Activated CD8-positive, alpha-beta T cell treated with anti-CD3 and anti-CD28 coated beads, Interleukin-2, amount 10 ng/mL, durations not matched to agents 7 days and 5 days (primary cell): ENCODE data around the gene OPRL1. TPM values are rescaled to one million over a fixed set of nuclear protein-coding genes. Genes with fewer than 3 reads are reported as not detected.

Experiments used
- ATAC-seq: fragments of 150-1000 bp; cut with Tn5 transposase; one replicate; pipeline ENCODE4 v1.10.0; 2021; ENCODE audit warnings: moderate library complexity
- CTCF ChIA-PET: fragments of 350-600 bp; sonication (Branson Sonifier 250); formaldehyde crosslinking; loops from one replicate; lab custom pipeline; 2021; ENCODE audit warnings: antibody characterized with exemption; lab: Charles Lee
- POLR2A ChIA-PET: fragments of 350-600 bp; sonication (Branson Sonifier 250); formaldehyde crosslinking; loops from one replicate; lab custom pipeline; 2021; ENCODE audit warnings: antibody characterized with exemption; lab: Charles Lee
- DNase-seq: peaks from one replicate; pipeline ENCODE4 v3.0.0-alpha.2; 2020
- H3K27ac Mint-ChIP-seq: one replicate; pipeline ENCODE4 v1.8.0; 2021; ENCODE audit warnings: mild to moderate bottlenecking, mixed read lengths
- H3K27me3 Mint-ChIP-seq: one replicate; pipeline ENCODE4 v1.8.0; 2021; ENCODE audit warnings: low read depth, mixed read lengths
- H3K36me3 Mint-ChIP-seq: one replicate; pipeline ENCODE4 v1.8.0; 2021; ENCODE audit warnings: low read depth, mixed read lengths
- H3K4me1 Mint-ChIP-seq: one replicate; pipeline ENCODE4 v1.8.0; 2021; ENCODE audit warnings: low read depth, mixed read lengths
- H3K4me3 Mint-ChIP-seq: one replicate; pipeline ENCODE4 v1.8.0; 2021; ENCODE audit warnings: mild to moderate bottlenecking, mixed read lengths
- H3K9me3 Mint-ChIP-seq: one replicate; pipeline ENCODE4 v1.8.0; 2022; ENCODE audit warnings: mixed read lengths; ENCODE audit not compliant: insufficient read depth
- total RNA-seq, 2 experiments: library from RNA; stranded (reverse); gene quantifications; one replicate each; pipeline ENCODE4 v1.2.3, GENCODE V29; 2021

The OPRL1 gene
- total RNA-seq, 2 experiments from 2014 or later, result 1.5 to 2.0 TPM

GRCh38 chr20:64051561-64052325, 28.1 kb upstream of the OPRL1 start:
- ATAC-seq, result no peak
- Mint-ChIP-seq H3K4me3 (no peak overlapping the region), H3K27me3 (peaks cover 34% of the 10 kb centered on the region), H3K4me1 (peaks cover 30% of the 10 kb centered on the region), H3K27ac (no peak overlapping the region), H3K9me3 (no peaks in the 10 kb centered on the region), H3K36me3 (no peaks in the 10 kb centered on the region)
- no peak for DNase-seq
- POLR2A ChIA-PET, result interaction anchor here (0.7 kb wide), 1 partner anchor 17 kb away, joined by 3 read pairs; no protein-coding TSS in a partner anchor
- CTCF ChIA-PET, result interaction anchor here (1.1 to 7.5 kb wide), 2 partner anchors 13 to 71 kb away, joined by 5 to 51 read pairs; partner anchors contain the start of gene PRPF6

GRCh38 chr20:64052326-64052722, 27.6 kb upstream of the OPRL1 start:
- no peaks in the 10 kb centered on the region for H3K36me3 Mint-ChIP-seq
- no peak overlapping the region for H3K4me3 Mint-ChIP-seq
- ATAC-seq (no peak), DNase-seq (no peak)
- POLR2A ChIA-PET, result interaction anchor here (0.7 to 0.8 kb wide), 2 partner anchors 10 to 16 kb away, joined by 3 read pairs; no protein-coding TSS in a partner anchor
- H3K4me1 Mint-ChIP-seq, result peaks cover 33% of the 10 kb centered on the region
- no peaks in the 10 kb centered on the region for H3K9me3 Mint-ChIP-seq
- peaks cover 28% of the 10 kb centered on the region for H3K27me3 Mint-ChIP-seq
- no peak overlapping the region for H3K27ac Mint-ChIP-seq
- CTCF ChIA-PET, result interaction anchor here (1.1 to 7.5 kb wide), 2 partner anchors 13 to 72 kb away, joined by 5 to 51 read pairs; partner anchors contain the start of gene PRPF6

- peaks cover 37% of the 10 kb centered on the region for H3K4me1 Mint-ChIP-seq
- POLR2A ChIA-PET, result interaction anchor here (0.8 kb wide), 1 partner anchor 9 kb away, joined by 3 read pairs; no protein-coding TSS in a partner anchor
- peak overlapping the region; percentile 43 for H3K27ac Mint-ChIP-seq
Measured at GRCh38 chr20:64052987-64053840, 26.7 kb upstream of the OPRL1 start.

GRCh38 chr20:64053841-64054661, 25.8 kb upstream of the OPRL1 start:
- ATAC-seq, result no peak
- no peak for DNase-seq
- Mint-ChIP-seq H3K36me3 (no peaks in the 10 kb centered on the region), H3K9me3 (no peaks in the 10 kb centered on the region), H3K4me1 (peaks cover 38% of the 10 kb centered on the region), H3K27ac (peak overlapping the region; percentile 43), H3K4me3 (no peak overlapping the region), H3K27me3 (peaks cover 20% of the 10 kb centered on the region)
- ChIA-PET CTCF (interaction anchor here (0.6 to 7.5 kb wide), 9 partner anchors 9 to 74 kb away, joined by 3 to 51 read pairs (median 3); partner anchors contain the start of genes OPRL1, PRPF6, SAMD10 and TCEA2), POLR2A (interaction anchor here (0.8 to 1.2 kb wide), 2 partner anchors 12 to 15 kb away, joined by 3 to 4 read pairs; no protein-coding TSS in a partner anchor)

More at GRCh38 chr20:64052987-64053840, 26.7 kb upstream of the OPRL1 start:
- CTCF ChIA-PET, result interaction anchor here (0.9 to 7.5 kb wide), 3 partner anchors 10 to 68 kb away, joined by 3 to 51 read pairs (median 3); partner anchors contain the start of gene TCEA2
- H3K27me3 Mint-ChIP-seq, result peaks cover 22% of the 10 kb centered on the region
- no peaks in the 10 kb centered on the region for H3K9me3 Mint-ChIP-seq
- DNase-seq (no peak), ATAC-seq (no peak)
- no peaks in the 10 kb centered on the region for H3K36me3 Mint-ChIP-seq
- H3K4me3 Mint-ChIP-seq, result no peak overlapping the region

- H3K9me3 Mint-ChIP-seq, result no peaks in the 10 kb centered on the region
- POLR2A ChIA-PET, result interaction anchor here (1.5 kb wide), 1 partner anchor 19 kb away, joined by 3 read pairs; no protein-coding TSS in a partner anchor
- CTCF ChIA-PET, result interaction anchor here (1.2 to 7.5 kb wide), 4 partner anchors 16 to 64 kb away, joined by 3 to 51 read pairs (median 14); partner anchors contain the start of gene OPRL1
Measured at GRCh38 chr20:64055396-64055892, 24.4 kb upstream of the OPRL1 start.

GRCh38 chr20:64055893-64056638, 23.8 kb upstream of the OPRL1 start:
- CTCF ChIA-PET, result interaction anchor here (3.1 to 3.5 kb wide), 2 partner anchors 16 to 76 kb away, joined by 19 to 24 read pairs; partner anchors contain the start of genes PRPF6 and SAMD10
- H3K36me3 Mint-ChIP-seq, result no peaks in the 10 kb centered on the region
- no peaks in the 10 kb centered on the region for H3K9me3 Mint-ChIP-seq
- ATAC-seq (no peak), DNase-seq (no peak)
- H3K4me3 Mint-ChIP-seq, result no peak overlapping the region
- H3K27me3 Mint-ChIP-seq, result peaks cover 8% of the 10 kb centered on the region
- POLR2A ChIA-PET, result interaction anchor here (1.5 kb wide), 1 partner anchor 19 kb away, joined by 3 read pairs; no protein-coding TSS in a partner anchor
- H3K4me1 Mint-ChIP-seq, result peaks cover 37% of the 10 kb centered on the region
- no peak overlapping the region for H3K27ac Mint-ChIP-seq

More at GRCh38 chr20:64055396-64055892, 24.4 kb upstream of the OPRL1 start:
- Mint-ChIP-seq H3K27me3 (peaks cover 14% of the 10 kb centered on the region), H3K4me1 (peaks cover 39% of the 10 kb centered on the region), H3K36me3 (no peaks in the 10 kb centered on the region), H3K4me3 (no peak overlapping the region), H3K27ac (peak overlapping the region; percentile 30)
- DNase-seq (no peak), ATAC-seq (no peak)

GRCh38 chr20:64056639-64056888, 23.3 kb upstream of the OPRL1 start:
- ChIA-PET POLR2A (no interaction called here), CTCF (interaction anchor here (3.1 to 3.5 kb wide), 2 partner anchors 17 to 76 kb away, joined by 19 to 24 read pairs; partner anchors contain the start of genes PRPF6 and SAMD10)
- H3K36me3 Mint-ChIP-seq, result no peaks in the 10 kb centered on the region
- ATAC-seq (no peak), DNase-seq (no peak)
- H3K4me1 Mint-ChIP-seq, result peaks cover 37% of the 10 kb centered on the region
- H3K27me3 Mint-ChIP-seq, result peaks cover 6% of the 10 kb centered on the region
- no peak overlapping the region for H3K27ac Mint-ChIP-seq
- H3K4me3 Mint-ChIP-seq, result no peak overlapping the region
- H3K9me3 Mint-ChIP-seq, result no peaks in the 10 kb centered on the region

GRCh38 chr20:64056889-64057627, 22.8 kb upstream of the OPRL1 start:
- ATAC-seq (peak; percentile 49), DNase-seq (peak; percentile 51)
- Mint-ChIP-seq H3K9me3 (no peaks in the 10 kb centered on the region), H3K36me3 (no peaks in the 10 kb centered on the region), H3K4me3 (peak overlapping the region; percentile 75), H3K27me3 (peaks cover 4% of the 10 kb centered on the region), H3K4me1 (peaks cover 42% of the 10 kb centered on the region), H3K27ac (peak overlapping the region; percentile 86)
- POLR2A ChIA-PET, result interaction anchor here (0.9 kb wide), 1 partner anchor 19 kb away, joined by 6 read pairs; no protein-coding TSS in a partner anchor
- CTCF ChIA-PET, result interaction anchor here (0.7 to 3.5 kb wide), 11 partner anchors 9 to 415 kb away, joined by 3 to 24 read pairs (median 4); partner anchors contain the start of genes ARFRP1, LKAAEAR1, PRPF6 and SAMD10

GRCh38 chr20:64057628-64058498, 22.0 kb upstream of the OPRL1 start:
- no peaks in the 10 kb centered on the region for H3K9me3 Mint-ChIP-seq
- peak; percentile 85 for ATAC-seq
- peaks cover 44% of the 10 kb centered on the region for H3K4me1 Mint-ChIP-seq
- CTCF ChIA-PET, result interaction anchor here (0.7 to 3.5 kb wide), 12 partner anchors 9 to 416 kb away, joined by 3 to 24 read pairs (median 4); partner anchors contain the start of genes ARFRP1, LKAAEAR1, PRPF6 and SAMD10
- peak; percentile 88 for DNase-seq
- peaks cover 4% of the 10 kb centered on the region for H3K27me3 Mint-ChIP-seq
- H3K36me3 Mint-ChIP-seq, result no peaks in the 10 kb centered on the region
- peak overlapping the region; percentile 75 for H3K4me3 Mint-ChIP-seq
- peak overlapping the region; percentile 86 for H3K27ac Mint-ChIP-seq
- POLR2A ChIA-PET, result interaction anchor here (0.9 kb wide), 1 partner anchor 19 kb away, joined by 6 read pairs; no protein-coding TSS in a partner anchor
